NCI-H2171 (cell line): ENCODE measurements around the gene PRG3.

Source experiments
- DNase-seq: peaks from one replicate; lab custom pipeline; 2025; lab: John Stamatoyannopoulos, UW

Gene PRG3

GRCh38 chr11:57380975-57381374 is at the start of gene PRG3:
TSS of gene PRG3 (minus strand) at chr11:57381150. CDS start at chr11:57380708, 442 bp downstream.
- DNase-seq: no peak

GRCh38 chr11:57429946-57430345 is 49.0 kb upstream of the PRG3 start:
- DNase-seq: no peak

- no peak for DNase-seq
Observed at GRCh38 chr11:57428643-57429042, 47.7 kb upstream of the PRG3 start.

GRCh38 chr11:57427727-57428082 is 46.8 kb upstream of the PRG3 start:
- DNase-seq: no peak

- DNase-seq: no peak
Observed at GRCh38 chr11:57426929-57427726, 46.2 kb upstream of the PRG3 start, which contains the start of gene SLC43A3. TSS of gene SLC43A3 (minus strand) at chr11:57427121. CDS start at chr11:57426172, 949 bp downstream.

- no peak for DNase-seq
Observed at GRCh38 chr11:57426439-57426928, 45.5 kb upstream of the PRG3 start.

GRCh38 chr11:57425565-57426438 is 44.9 kb upstream of the PRG3 start:
- DNase-seq: no peak

GRCh38 chr11:57424792-57425564 is 44.0 kb upstream of the PRG3 start:
- DNase-seq: no peak

GRCh38 chr11:57424137-57424791 is 43.3 kb upstream of the PRG3 start:
- DNase-seq: no peak

GRCh38 chr11:57422669-57423068 is 41.7 kb upstream of the PRG3 start:
- DNase-seq: no peak

GRCh38 chr11:57421805-57422204 is 40.9 kb upstream of the PRG3 start:
- no peak for DNase-seq

GRCh38 chr11:57421066-57421465 is 40.1 kb upstream of the PRG3 start:
- no peak for DNase-seq

- no peak for DNase-seq
Observed at GRCh38 chr11:57419146-57419545, 38.2 kb upstream of the PRG3 start.

- DNase-seq: no peak
Observed at GRCh38 chr11:57418131-57418530, 37.2 kb upstream of the PRG3 start.

- no peak for DNase-seq
Observed at GRCh38 chr11:57417056-57417455, 36.1 kb upstream of the PRG3 start.

GRCh38 chr11:57416436-57416835 is 35.5 kb upstream of the PRG3 start:
- no peak for DNase-seq

- no peak for DNase-seq
Observed at GRCh38 chr11:57414612-57415212, 33.8 kb upstream of the PRG3 start.

GRCh38 chr11:57413681-57414080 is 32.7 kb upstream of the PRG3 start:
- DNase-seq: no peak

- no peak for DNase-seq
Observed at GRCh38 chr11:57410287-57410686, 29.3 kb upstream of the PRG3 start.

- DNase-seq: no peak
Observed at GRCh38 chr11:57409321-57410100, 28.6 kb upstream of the PRG3 start.
